Dermis blood vessel endothelial cell (primary cell): ENCODE measurements around the gene CDCA8. TPM values are rescaled to one million over a fixed set of nuclear protein-coding genes. Genes with fewer than 3 reads are reported as not detected.
"Not testable (repeated sequence)": the region's sequence is repeated elsewhere in the genome, so short reads cannot be mapped to it uniquely, and the experiment has no call there.

Experiments
- DNase-seq: peaks from one replicate; pipeline ENCODE4 v3.0.0; 2010
- total RNA-seq: library from RNA; depleted of rRNA; stranded (reverse); fragments of >200 nt; gene quantifications from 2 replicates; pipeline ENCODE4 v1.2.3, GENCODE V29; 2014

Gene CDCA8
- total RNA-seq, 1 donor from 2014 or later = 3.7 TPM

GRCh38 chr1:37738619-37739018 lies 46.3 kb downstream of the CDCA8 start:
- DNase-seq = not testable (repeated sequence)

GRCh38 chr1:37739222-37739621 lies 46.9 kb downstream of the CDCA8 start:
- no peak for DNase-seq

- no peak for DNase-seq
Observed at GRCh38 chr1:37741130-37741529, 48.8 kb downstream of the CDCA8 start.

GRCh38 chr1:37741662-37742061 lies 49.3 kb downstream of the CDCA8 start:
- DNase-seq = no peak

GRCh38 chr1:37746806-37747205 lies 54.5 kb downstream of the CDCA8 start:
- no peak for DNase-seq

- DNase-seq = no peak
Observed at GRCh38 chr1:37748565-37748964, 56.2 kb downstream of the CDCA8 start.

- DNase-seq = no peak
Observed at GRCh38 chr1:37752213-37752582, 59.9 kb downstream of the CDCA8 start.

GRCh38 chr1:37752583-37753471 lies 60.5 kb downstream of the CDCA8 start:
- DNase-seq = peak; percentile 36

- no peak for DNase-seq
Observed at GRCh38 chr1:37753473-37754321, 61.4 kb downstream of the CDCA8 start.

GRCh38 chr1:37755290-37755689 lies 63.0 kb downstream of the CDCA8 start:
- DNase-seq = no peak

- no peak for DNase-seq
Observed at GRCh38 chr1:37755951-37756560, 63.7 kb downstream of the CDCA8 start.

Other genes starting within 250 kb of the CDCA8 start
- 3.3 and 5.4 TPM in 2 replicates for gene ZC3H12A, start 217.9 kb upstream of the CDCA8 start, total RNA-seq
- 49.7 and 82.9 TPM in 2 replicates for gene MEAF6, start 177.8 kb upstream of the CDCA8 start, total RNA-seq
- 12.9 and 25.7 TPM in 2 replicates for gene SNIP1, start 138.2 kb upstream of the CDCA8 start, total RNA-seq
- gene DNALI1, start 135.6 kb upstream of the CDCA8 start, total RNA-seq = 0.37 and 0.51 TPM in 2 replicates
- 47.3 and 56.8 TPM in 2 replicates for gene GNL2, start 96.6 kb upstream of the CDCA8 start, total RNA-seq
- not detected in 2 replicates for gene RSPO1, start 57.6 kb upstream of the CDCA8 start, total RNA-seq
- gene EPHA10, start 72.6 kb downstream of the CDCA8 start, total RNA-seq = 0.05 TPM in 1 of 2 replicates, not detected in the other
- 1.0 TPM in 2 replicates for gene MANEAL, start 101.3 kb downstream of the CDCA8 start, total RNA-seq
- 21.4 and 23.0 TPM in 2 replicates for gene C1orf122, start 115.3 kb downstream of the CDCA8 start, total RNA-seq
- gene YRDC, start 115.7 kb downstream of the CDCA8 start, total RNA-seq = 21.0 and 26.0 TPM in 2 replicates
- gene MTF1, start 167.1 kb downstream of the CDCA8 start, total RNA-seq = 2.4 and 4.4 TPM in 2 replicates